Vagina (tissue), 2 donors: ENCODE results near the gene CDC42EP2. TPM values are rescaled to one million over a fixed set of nuclear protein-coding genes. Genes with fewer than 3 reads are reported as not detected.

ENCODE experiments used
- DNase-seq, 2 donors: peaks; one replicate each; pipeline ENCODE4 v3.0.0-alpha.2; 2017; ENCODE audit errors: extremely low spot score in 2 of 2
- H3K27ac ChIP-seq: fragments of 200-600 bp; sonication (generic); one replicate; pipeline ENCODE4 v1.5.1; 2019
- H3K27me3 ChIP-seq: fragments of 200-600 bp; sonication (generic); one replicate; pipeline ENCODE4 v1.5.1; 2019
- H3K36me3 ChIP-seq, 2 donors: fragments of 200-600 bp; sonication (generic); one replicate each; pipeline ENCODE4 v1.5.1; 2017 to 2019
- H3K4me1 ChIP-seq: fragments of 200-600 bp; sonication (generic); one replicate; pipeline ENCODE4 v1.5.1; 2019
- H3K4me3 ChIP-seq, 2 donors: fragments of 200-600 bp; sonication (generic); 1 replicate in 1 of 2; 2 replicates in 1 of 2; pipeline ENCODE4 v1.5.1; 2016 to 2019
- H3K9me3 ChIP-seq: fragments of 200-600 bp; sonication (generic); one replicate; pipeline ENCODE4 v1.5.1; 2019
- POLR2A ChIP-seq, 2 donors: fragments of 450-650 bp; IDR thresholded peaks; one replicate each; pipeline ENCODE4 v1.6.1; 2017; ENCODE audit warnings: antibody characterized with exemption in 2 of 2, mild to moderate bottlenecking in 2 of 2, moderate library complexity in 2 of 2
- POLR2AphosphoS5 ChIP-seq, 2 donors: sonication (generic); formaldehyde crosslinking; IDR thresholded peaks; one replicate each; pipeline ENCODE4 v1.9.0; 2017; ENCODE audit warnings: antibody characterized with exemption in 2 of 2, mild to moderate bottlenecking in 2 of 2, low read depth in 1 of 2; ENCODE audit not compliant: insufficient read depth in 1 of 2
- intact Hi-C: fragments of 100-400 bp; cut with DNase I; formaldehyde crosslinking; loops from one replicate; pipeline ENCODE4 v1.15.1; 2023
- total RNA-seq: library from RNA; depleted of rRNA; stranded (reverse); fragments of >200 nt; gene quantifications from one replicate; pipeline ENCODE4 v1.2.3, GENCODE V29; 2016
- TF ChIP-seq, protein P1 (sequence below), 3 experiments: fragments of 450-650 bp in 2 of 3; fragments of 200-600 bp in 1 of 3; sonication (generic) in 1 of 3; IDR thresholded peaks; one replicate each; pipeline ENCODE4 v1.5.1; 2017 to 2019; ENCODE audit warnings: antibody characterized with exemption in 3 of 3, mild to moderate bottlenecking in 2 of 3, moderate library complexity in 2 of 3

The CDC42EP2 gene
- total RNA-seq, 1 donor from 2014 or later, result 27.7 TPM

DNA sequence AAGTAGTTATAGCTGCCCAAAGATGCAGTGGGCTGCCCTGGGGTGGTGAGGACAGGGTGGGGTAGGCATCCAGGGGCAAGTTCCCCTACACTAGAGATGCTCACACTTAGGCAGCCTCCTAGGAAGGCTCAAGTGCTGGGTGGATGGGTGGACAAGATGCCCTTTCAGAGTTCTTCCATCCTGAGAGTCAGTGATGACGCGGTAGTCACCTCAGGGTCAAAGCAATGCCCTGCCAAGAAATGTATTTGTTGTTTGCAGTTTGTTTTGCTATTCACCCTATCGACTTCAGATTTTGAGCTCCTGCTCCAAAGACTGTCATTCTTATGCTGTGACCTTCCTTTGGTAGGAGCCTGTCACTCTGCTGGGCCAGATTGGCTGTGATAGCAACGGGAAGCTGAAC, 34.0 kb upstream of the CDC42EP2 start:
- Histone ChIP-seq H3K27ac (no peak overlapping the region), H3K36me3 (peaks cover 0 to 34% of the 10 kb centered on the region in 2 donors)
- intact Hi-C loops, result no loop called here

DNA sequence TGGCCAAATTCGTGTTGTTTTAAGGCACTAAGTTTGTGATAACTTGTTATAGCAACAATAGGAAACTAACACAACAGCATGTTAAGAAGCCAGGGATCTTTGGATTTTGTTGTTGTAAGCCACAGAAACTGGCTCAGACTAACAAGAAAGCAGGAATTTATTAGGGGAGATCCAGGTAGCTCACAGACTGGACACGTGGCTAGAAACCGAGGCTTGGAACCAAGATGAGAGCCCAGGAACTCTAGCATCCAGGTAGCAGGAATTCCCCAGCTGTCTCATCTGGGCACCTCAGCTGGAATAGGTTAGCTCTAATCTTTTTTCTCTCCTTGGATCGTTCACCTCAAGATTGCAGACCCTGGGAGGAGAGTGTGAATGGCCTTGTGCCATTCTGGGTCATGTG, 28.0 kb upstream of the CDC42EP2 start:
- TF ChIP-seq, protein P1, sequence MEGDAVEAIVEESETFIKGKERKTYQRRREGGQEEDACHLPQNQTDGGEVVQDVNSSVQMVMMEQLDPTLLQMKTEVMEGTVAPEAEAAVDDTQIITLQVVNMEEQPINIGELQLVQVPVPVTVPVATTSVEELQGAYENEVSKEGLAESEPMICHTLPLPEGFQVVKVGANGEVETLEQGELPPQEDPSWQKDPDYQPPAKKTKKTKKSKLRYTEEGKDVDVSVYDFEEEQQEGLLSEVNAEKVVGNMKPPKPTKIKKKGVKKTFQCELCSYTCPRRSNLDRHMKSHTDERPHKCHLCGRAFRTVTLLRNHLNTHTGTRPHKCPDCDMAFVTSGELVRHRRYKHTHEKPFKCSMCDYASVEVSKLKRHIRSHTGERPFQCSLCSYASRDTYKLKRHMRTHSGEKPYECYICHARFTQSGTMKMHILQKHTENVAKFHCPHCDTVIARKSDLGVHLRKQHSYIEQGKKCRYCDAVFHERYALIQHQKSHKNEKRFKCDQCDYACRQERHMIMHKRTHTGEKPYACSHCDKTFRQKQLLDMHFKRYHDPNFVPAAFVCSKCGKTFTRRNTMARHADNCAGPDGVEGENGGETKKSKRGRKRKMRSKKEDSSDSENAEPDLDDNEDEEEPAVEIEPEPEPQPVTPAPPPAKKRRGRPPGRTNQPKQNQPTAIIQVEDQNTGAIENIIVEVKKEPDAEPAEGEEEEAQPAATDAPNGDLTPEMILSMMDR (IDR thresholded peaks at IDR 0.05), result no peak
- TF ChIP-seq POLR2AphosphoS5 (IDR thresholded peaks at IDR 0.05; ENCODE audit: insufficient read depth in 1 of 2, low read depth in 1 of 2) (no peak), POLR2A (IDR thresholded peaks at IDR 0.05) (no peak)
- no peak overlapping the region for H3K27ac ChIP-seq
- no peak for DNase-seq
- H3K4me1 ChIP-seq, result peaks cover 20% of the 10 kb centered on the region
- H3K36me3 ChIP-seq, result peaks cover 0 to 15% of the 10 kb centered on the region in 2 donors
- no peak overlapping the region for H3K4me3 ChIP-seq
- intact Hi-C loops, result no loop called here
- no peaks in the 10 kb centered on the region for H3K27me3 ChIP-seq
- H3K9me3 ChIP-seq, result no peaks in the 10 kb centered on the region

More for the DNA sequence above, 34.0 kb upstream of the CDC42EP2 start:
- Histone ChIP-seq H3K4me1 (no peaks in the 10 kb centered on the region), H3K4me3 (no peak overlapping the region), H3K27me3 (no peaks in the 10 kb centered on the region), H3K9me3 (no peaks in the 10 kb centered on the region)
- DNase-seq, result no peak
- TF ChIP-seq POLR2AphosphoS5 (IDR thresholded peaks at IDR 0.05; ENCODE audit: insufficient read depth in 1 of 2, low read depth in 1 of 2) (no peak), POLR2A (IDR thresholded peaks at IDR 0.05) (no peak)
- TF ChIP-seq, protein P1 (IDR thresholded peaks at IDR 0.05), result no peak

DNA sequence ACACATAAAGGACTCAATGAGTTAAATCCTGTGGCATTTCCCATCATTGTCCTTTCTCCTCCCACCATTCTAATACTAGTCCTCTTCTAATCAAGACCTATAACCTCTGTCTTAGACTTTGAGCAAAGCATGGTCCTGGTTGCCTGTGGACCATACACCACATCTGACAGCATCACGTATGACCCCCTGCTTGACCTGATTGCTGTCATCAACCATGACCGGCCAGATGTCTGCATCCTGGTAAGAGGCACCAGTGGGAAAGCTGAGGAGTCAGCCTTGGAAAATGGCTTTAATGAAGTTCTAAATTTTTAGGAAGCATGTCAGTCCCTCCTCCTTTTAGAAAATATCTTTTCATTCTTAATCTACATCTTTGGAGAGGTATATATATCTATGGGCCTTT, 27.1 kb upstream of the CDC42EP2 start:
- TF ChIP-seq POLR2A (IDR thresholded peaks at IDR 0.05) (no peak), POLR2AphosphoS5 (IDR thresholded peaks at IDR 0.05; ENCODE audit: insufficient read depth in 1 of 2, low read depth in 1 of 2) (no peak)
- intact Hi-C loops, result no loop called here
- Histone ChIP-seq H3K36me3 (peaks cover 0 to 6% of the 10 kb centered on the region in 2 donors), H3K4me3 (no peak overlapping the region), H3K27me3 (no peaks in the 10 kb centered on the region), H3K4me1 (peaks cover 29% of the 10 kb centered on the region), H3K9me3 (no peaks in the 10 kb centered on the region), H3K27ac (no peak overlapping the region)
- no peak for DNase-seq

DNA sequence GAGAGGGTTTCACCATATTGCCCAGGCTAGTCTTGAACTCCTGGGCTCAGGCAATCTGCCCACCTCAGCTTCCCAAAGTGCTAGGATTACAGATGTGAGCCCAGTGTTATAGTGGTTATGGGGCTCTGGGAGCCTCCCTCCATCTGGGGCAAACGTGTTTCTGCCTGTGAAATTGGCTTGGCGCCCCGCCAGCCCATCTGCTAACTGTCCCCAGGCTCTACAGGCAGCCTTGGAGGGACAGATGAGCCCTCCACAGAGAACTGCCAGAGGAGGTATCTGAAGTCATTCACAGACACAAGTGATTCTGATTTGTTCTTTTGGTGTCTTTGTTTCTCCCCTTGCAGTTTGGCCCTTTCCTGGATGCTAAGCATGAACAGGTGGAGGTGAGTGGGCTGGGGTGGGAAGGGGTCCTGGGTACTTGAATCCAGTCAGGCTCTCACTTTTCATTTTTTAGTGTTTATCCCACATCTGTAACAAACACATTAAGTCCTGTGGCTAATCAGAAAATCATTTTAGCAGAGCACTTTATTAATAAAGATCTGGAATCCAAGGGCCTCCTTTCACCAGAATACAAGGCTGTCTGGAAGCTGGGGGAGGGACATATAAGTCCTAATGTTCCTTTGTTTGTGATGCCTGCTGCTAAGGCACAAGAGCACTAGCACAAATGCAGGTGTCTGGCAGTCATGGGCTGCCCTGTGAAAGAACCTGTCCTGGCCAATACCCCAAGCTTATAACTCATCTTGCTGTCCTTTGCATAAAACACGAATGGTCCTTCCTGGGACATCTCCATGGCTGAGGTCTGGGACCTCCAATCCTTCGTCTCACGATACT, 25.7 kb upstream of the CDC42EP2 start:
- no peaks in the 10 kb centered on the region for H3K9me3 ChIP-seq
- H3K27me3 ChIP-seq, result no peaks in the 10 kb centered on the region
- TF ChIP-seq POLR2A (IDR thresholded peaks at IDR 0.05) (no peak), POLR2AphosphoS5 (IDR thresholded peaks at IDR 0.05; ENCODE audit: insufficient read depth in 1 of 2, low read depth in 1 of 2) (no peak)
- TF ChIP-seq, protein P1 (IDR thresholded peaks at IDR 0.05), result no peak
- no peaks in the 10 kb centered on the region for H3K36me3 ChIP-seq
- H3K27ac ChIP-seq, result peak overlapping the region; percentile 82
- peaks cover 42% of the 10 kb centered on the region for H3K4me1 ChIP-seq
- intact Hi-C loops, result no loop called here
- no peak for DNase-seq
- H3K4me3 ChIP-seq, result no peak overlapping the region

DNA sequence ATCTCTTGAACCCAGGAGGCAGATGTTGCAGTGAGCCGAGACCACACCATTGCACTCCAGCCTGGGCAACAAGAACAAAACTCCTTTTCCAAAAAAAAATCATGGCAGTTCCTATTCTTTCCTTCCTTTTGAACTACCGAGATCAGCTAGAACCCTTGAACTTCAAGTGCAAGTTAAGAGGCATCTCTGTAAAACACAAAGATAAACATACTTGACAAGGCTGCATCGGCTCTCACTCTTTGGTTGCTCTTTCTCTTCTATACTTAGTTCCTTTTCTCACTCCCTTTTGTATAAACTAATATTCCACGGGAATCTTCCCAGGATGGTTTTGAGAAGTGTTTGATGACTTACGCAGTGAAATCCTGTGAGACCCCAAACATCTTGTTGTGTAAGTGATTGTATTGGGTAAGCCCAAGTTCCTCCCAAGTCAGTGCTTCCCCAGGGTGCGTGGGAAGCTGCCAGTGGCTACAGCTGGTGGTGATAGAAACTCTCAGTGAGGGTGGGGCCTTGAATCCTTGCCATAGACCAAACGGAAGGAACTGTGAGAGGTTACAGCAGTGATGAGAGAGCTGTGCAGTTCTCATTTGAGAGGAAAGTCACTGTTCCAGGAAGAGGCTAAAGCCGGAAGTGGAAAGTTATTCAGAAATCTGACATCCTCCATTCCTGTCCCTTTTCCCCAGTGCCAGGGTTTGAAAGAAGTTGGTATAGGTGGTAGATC, 24.1 kb upstream of the CDC42EP2 start:
- peaks cover 0 to 2% of the 10 kb centered on the region in 2 donors for H3K36me3 ChIP-seq
- H3K4me3 ChIP-seq, result peak overlapping the region in 1 of 2 donors; percentile 15
- TF ChIP-seq POLR2A (IDR thresholded peaks at IDR 0.05) (peak in 1 of 2 donors; percentile 19), POLR2AphosphoS5 (IDR thresholded peaks at IDR 0.05; ENCODE audit: insufficient read depth in 1 of 2, low read depth in 1 of 2) (peak; percentile 40 to 86)
- TF ChIP-seq, protein P1 (IDR thresholded peaks at IDR 0.05), result no peak
- no peaks in the 10 kb centered on the region for H3K27me3 ChIP-seq
- peak overlapping the region; percentile 82 for H3K27ac ChIP-seq
- H3K4me1 ChIP-seq, result peaks cover 59% of the 10 kb centered on the region
- peak in 1 of 2 donors; percentile 97 for DNase-seq
- H3K9me3 ChIP-seq, result no peaks in the 10 kb centered on the region
- intact Hi-C loops, result no loop called here
